Activated T-cell treated with anti-CD3 and anti-CD28 coated beads for 4 hours (primary cell): ENCODE data around the gene RPRML.
"Not testable (repeated sequence)": the region's sequence is repeated elsewhere in the genome, so short reads cannot be mapped to it uniquely, and the experiment has no call there.

Experiments used
- DNase-seq: peaks from one replicate; pipeline ENCODE4 v3.0.0-alpha.2; 2020

Gene RPRML

GRCh38 chr17:46979147-46979863 lies at the start of gene RPRML:
Gene RPRML (minus strand): TSS chr17:46979253. CDS start chr17:46979007, 246 bp downstream.
- DNase-seq: no peak

DNA sequence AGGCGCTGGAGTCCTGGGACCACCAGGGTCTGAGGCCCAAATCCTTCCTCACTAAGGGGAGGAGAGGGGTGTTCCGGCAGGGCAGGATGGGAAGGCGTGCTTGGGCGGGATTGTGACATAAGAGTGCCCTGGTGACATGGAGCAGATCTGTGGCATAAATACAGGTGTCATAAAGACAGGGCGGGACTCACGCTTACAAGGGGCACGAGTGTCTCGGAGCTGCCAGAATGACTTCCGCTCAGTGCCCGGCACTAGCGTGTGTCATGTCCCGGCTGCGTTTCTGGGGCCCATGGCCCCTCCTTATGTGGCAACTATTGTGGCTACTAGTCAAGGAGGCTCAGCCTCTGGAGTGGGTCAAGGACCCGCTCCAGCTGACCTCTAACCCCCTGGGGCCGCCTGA lies 37.9 kb upstream of the RPRML start:
- not testable (repeated sequence) for DNase-seq

- DNase-seq: no peak
Measured at GRCh38 chr17:47013341-47013740, 34.3 kb upstream of the RPRML start.

- DNase-seq: no peak
Measured at GRCh38 chr17:47012457-47012856, 33.4 kb upstream of the RPRML start.

DNA sequence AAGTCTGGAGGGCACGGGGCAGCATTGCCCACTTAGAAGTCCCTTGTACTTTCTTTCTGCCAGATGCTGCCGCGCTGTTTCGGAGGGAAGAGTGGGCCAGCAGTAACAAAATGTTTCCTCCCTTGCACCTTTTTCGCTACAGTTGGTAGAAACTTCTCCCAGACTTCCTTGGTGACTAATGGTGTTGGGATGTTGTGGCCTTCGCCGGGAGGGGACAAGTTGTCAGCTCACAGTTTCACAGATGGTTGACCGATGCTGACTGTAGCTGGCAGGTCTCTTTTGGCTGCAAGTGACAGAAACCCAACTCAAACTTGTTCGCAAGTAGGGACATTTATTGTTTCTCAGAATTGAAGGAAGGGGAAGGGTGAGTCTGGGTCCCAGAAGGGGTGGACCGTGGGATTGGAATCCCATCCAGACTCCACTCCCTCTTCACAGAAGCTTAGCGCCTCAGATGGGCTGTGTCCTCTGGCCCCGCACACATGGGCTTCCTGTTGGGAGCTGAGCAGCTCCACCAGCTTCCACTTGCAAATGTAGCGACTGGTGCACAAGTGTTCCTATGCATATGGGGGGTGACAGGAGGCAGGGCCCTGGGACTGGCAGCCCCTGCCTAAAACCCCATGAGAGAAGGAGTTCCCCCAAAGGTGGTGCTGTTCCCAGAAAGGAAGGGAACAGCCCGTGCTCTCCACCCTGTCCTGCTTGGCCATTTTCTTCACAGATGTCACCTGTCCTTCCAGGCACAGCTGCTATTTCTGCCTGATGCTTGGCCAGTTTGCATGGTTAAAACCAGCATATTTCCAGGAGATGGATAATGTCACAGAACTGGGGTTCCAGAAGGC lies 30.9 kb upstream of the RPRML start:
- DNase-seq: no peak

DNA sequence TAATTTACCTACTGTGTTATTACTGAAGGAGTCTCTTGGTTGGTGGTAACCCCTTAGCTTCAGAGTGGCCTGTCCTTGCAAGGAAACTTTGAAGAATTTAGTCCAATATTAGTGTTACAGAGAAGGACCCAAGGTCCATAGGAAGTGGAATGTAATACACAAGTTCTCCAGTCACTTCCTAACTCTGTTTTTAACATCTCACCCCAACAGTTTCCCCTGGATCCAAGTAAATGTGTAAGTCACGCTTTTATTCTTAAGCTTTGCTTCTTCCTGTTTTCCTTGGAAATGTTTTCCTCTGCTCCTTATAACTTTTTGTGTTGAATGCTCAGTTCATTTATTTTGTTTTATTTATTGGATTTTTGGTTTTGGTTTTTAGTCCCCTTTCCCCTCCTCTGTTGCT lies 25.9 kb upstream of the RPRML start:
- DNase-seq: no peak

DNA sequence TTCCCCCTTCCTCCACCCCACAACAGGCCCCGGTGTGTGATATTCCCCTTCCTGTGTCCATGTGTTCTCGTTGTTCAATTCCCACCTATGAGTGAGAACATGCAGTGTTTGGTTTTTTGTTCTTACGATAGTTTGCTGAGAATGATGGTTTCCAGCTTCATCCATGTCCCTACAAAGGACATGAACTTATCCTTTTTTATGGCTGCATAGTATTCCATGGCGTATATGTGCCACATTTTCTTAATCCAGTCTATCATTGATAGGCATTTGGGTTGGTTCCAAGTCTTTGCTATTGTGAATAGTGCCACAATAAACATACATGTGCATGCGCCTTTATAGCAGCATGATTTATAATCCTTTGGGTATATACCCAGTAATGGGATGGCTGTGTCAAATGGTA lies 24.8 kb upstream of the RPRML start:
- DNase-seq: not testable (repeated sequence)

DNA sequence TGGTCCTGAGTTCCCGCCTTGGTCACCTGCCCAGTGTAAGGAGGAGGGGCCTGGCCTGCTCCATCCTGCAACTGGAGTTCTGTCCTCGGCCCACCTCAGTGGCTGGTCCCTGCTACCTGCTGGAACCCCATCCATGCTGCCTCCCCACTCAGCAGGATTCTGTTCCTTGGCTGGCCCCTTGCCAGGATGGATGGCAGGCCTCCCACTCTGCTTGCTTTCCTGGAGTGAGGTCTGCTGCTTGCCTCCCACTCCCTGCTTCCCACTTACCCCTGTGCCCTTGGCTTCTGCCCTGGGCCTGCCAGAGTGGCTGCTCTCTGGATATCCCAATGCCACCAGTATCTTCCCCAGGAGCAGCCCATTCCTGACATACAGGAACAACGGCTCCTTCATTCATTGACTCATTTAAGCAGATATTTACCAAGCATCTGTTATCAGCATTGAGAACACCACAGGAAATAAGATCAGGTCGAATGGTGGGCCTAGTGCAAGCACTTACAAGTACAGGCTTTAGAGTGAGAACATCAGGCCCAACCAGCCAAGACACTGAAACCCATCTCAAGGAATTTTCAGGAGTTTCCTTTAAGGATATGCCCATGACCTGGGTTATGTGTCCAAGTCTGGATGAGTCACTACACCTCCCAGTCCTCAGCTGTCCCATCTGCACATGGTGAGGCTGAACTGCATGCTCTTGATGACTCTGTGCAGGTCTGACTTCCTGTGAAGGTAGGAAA lies 17.0 kb upstream of the RPRML start:
- DNase-seq: no peak

- DNase-seq: no peak
Measured at GRCh38 chr17:46994993-46995392, 15.9 kb upstream of the RPRML start.

- no peak for DNase-seq
Measured at GRCh38 chr17:46991617-46992016, 12.6 kb upstream of the RPRML start.

GRCh38 chr17:46989637-46990431 lies 10.8 kb upstream of the RPRML start:
- no peak for DNase-seq

GRCh38 chr17:46987927-46988326 lies 8.9 kb upstream of the RPRML start:
- not testable (repeated sequence) for DNase-seq

GRCh38 chr17:46986366-46986765 lies 7.3 kb upstream of the RPRML start:
- no peak for DNase-seq

DNA sequence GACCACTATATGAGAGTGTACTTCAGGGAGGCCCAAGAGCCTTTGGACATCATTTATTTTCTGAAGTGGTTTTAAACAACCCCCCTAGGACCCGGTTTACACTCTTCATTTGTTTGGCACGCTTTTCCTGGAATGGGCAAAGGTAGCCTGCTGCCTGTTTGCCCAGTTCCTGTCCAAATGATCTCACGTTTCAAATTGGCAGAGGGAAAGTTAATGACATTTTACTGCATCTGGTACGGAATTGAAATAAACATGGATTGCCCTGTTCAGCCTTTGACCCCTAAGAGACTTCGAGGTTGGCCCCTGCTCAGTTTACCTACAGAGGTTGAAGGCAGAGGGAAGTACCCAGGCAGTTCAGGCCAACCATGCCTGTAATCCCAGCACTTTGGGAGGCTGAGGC lies 5.8 kb upstream of the RPRML start:
- DNase-seq: no peak

DNA sequence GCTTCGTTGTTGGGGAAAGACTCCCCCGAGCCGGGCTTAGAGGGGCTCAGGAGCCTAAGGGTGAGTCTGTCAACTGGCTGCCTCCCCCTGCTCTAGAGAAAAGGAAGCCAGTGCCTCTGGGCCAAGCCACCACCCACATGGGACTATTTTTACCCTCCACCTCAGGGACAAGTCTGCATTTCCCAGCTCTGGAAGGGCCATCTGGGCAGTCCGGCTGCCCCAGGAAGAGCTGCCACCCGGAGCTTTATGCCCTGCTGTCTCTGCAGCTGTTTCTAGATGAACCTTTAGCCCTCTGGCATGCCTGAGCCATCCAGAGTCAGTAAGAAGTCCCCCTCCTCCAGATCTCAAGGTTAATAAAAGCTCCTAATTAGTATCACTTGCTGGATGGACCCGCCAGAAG lies 5.3 kb upstream of the RPRML start:
- DNase-seq: no peak

DNA sequence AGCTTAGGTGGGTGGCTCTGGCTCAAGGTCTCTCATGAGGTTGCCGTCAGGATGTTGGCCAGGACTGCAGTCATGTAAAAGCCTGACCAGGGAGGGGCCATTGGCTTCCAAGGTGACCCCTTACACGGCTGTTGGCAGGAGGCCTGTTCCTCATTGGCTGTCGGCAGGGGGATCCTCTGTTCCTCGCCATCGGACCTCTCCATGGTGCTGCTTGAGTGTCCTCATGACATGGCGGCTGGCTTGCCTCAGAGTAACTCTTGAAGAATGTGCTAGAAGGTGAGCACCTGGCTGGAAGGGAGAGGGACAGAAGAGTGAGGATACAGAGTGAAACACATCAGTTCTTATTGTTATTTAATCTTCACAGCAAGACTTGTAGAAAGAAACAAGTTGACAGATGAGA lies 4.7 kb upstream of the RPRML start:
- no peak for DNase-seq

GRCh38 chr17:46982577-46982976 lies 3.5 kb upstream of the RPRML start:
- DNase-seq: no peak

- no peak for DNase-seq
Measured at GRCh38 chr17:46978489-46979146, 435 bp downstream of the RPRML start.

- DNase-seq: no peak
Measured at GRCh38 chr17:46977750-46978488, 1.1 kb downstream of the RPRML start.

GRCh38 chr17:46977348-46977747 lies 1.7 kb downstream of the RPRML start:
- DNase-seq: no peak

- DNase-seq: no peak
Measured at GRCh38 chr17:46976626-46977270, 2.3 kb downstream of the RPRML start.
